NB4 (cell line): ENCODE measurements around the gene ACADM.
A peak's percentile ranks its signal among the peaks of the same experiment; 100 is the strongest.
"Not testable (repeated sequence)": the region's sequence is repeated elsewhere in the genome, so short reads cannot be mapped to it uniquely, and the experiment has no call there.

Experiments
- DNase-seq: peaks from one replicate; pipeline ENCODE4 v3.0.0; 2010; ENCODE audit warnings: low read depth
- H3K4me3 ChIP-seq: one replicate; pipeline ENCODE4 v1.5.1; 2011; ENCODE audit warnings: mild to moderate bottlenecking, low read depth, low read length, moderate library complexity
- CTCF ChIP-seq: IDR thresholded peaks from one replicate; pipeline ENCODE4 v1.5.1; 2012; ENCODE audit warnings: low read depth, low read length
- MAX ChIP-seq: IDR thresholded peaks from 2 replicates; pipeline ENCODE4 v1.6.1; 2011; ENCODE audit warnings: low read depth, low read length
- MYC ChIP-seq: IDR thresholded peaks from 2 replicates; pipeline ENCODE4 v1.6.1; 2011; ENCODE audit warnings: low read depth, low read length
- POLR2A ChIP-seq: IDR thresholded peaks from 2 replicates; pipeline ENCODE4 v1.6.1; 2011; ENCODE audit warnings: mild to moderate bottlenecking; ENCODE audit not compliant: insufficient read length; ENCODE audit errors: extremely low read depth

ACADM gene

GRCh38 chr1:75770761-75771160 is 46.3 kb downstream of the ACADM start:
- H3K4me3 ChIP-seq: no peak overlapping the region
- TF ChIP-seq MAX: no peak
- no peak for TF ChIP-seq MYC
- DNase-seq: no peak

- TF ChIP-seq MYC (no peak), CTCF (no peak), POLR2A (no peak), MAX (no peak)
- no peak overlapping the region for H3K4me3 ChIP-seq
- DNase-seq: no peak
Measured at GRCh38 chr1:75771978-75772377, 47.5 kb downstream of the ACADM start.

GRCh38 chr1:75777812-75778211 is 53.3 kb downstream of the ACADM start:
- not testable (repeated sequence) for H3K4me3 ChIP-seq, DNase-seq

- not testable (repeated sequence) for H3K4me3 ChIP-seq, DNase-seq
Measured at GRCh38 chr1:75778694-75779093, 54.2 kb downstream of the ACADM start.

- not testable (repeated sequence) for H3K4me3 ChIP-seq, DNase-seq
Measured at GRCh38 chr1:75780183-75780582, 55.7 kb downstream of the ACADM start.

GRCh38 chr1:75783920-75784319 is 59.4 kb downstream of the ACADM start:
- not testable (repeated sequence) for DNase-seq
- H3K4me3 ChIP-seq: peak overlapping the region; percentile 8

GRCh38 chr1:75785320-75785982 is 60.9 kb downstream of the ACADM start:
- no peak for TF ChIP-seq POLR2A
- TF ChIP-seq MYC: no peak
- TF ChIP-seq MAX: no peak
- no peak for TF ChIP-seq CTCF
- peak overlapping the region; percentile 95 for H3K4me3 ChIP-seq
- DNase-seq: no peak

- TF ChIP-seq POLR2A (peak; percentile 99), MYC (peak; percentile 96), CTCF (no peak), MAX (peak; percentile 94)
- peak; percentile 96 for DNase-seq
- peak within 1 kb of the TSS; percentile 95 for H3K4me3 ChIP-seq
Measured at GRCh38 chr1:75785983-75786853, 61.7 kb downstream of the ACADM start, which contains the start of gene RABGGTB. Gene RABGGTB (plus strand): TSS chr1:75786256. CDS start chr1:75786272, 16 bp downstream.
